Femur (tissue), 1 donor: ENCODE results near the gene LCNL1.
"Not testable (repeated sequence)": the region's sequence is repeated elsewhere in the genome, so short reads cannot be mapped to it uniquely, and the experiment has no call there.

Experiments used
- DNase-seq: peaks from one replicate; pipeline ENCODE4 v3.0.0-alpha.2; 2017

The LCNL1 gene

DNA sequence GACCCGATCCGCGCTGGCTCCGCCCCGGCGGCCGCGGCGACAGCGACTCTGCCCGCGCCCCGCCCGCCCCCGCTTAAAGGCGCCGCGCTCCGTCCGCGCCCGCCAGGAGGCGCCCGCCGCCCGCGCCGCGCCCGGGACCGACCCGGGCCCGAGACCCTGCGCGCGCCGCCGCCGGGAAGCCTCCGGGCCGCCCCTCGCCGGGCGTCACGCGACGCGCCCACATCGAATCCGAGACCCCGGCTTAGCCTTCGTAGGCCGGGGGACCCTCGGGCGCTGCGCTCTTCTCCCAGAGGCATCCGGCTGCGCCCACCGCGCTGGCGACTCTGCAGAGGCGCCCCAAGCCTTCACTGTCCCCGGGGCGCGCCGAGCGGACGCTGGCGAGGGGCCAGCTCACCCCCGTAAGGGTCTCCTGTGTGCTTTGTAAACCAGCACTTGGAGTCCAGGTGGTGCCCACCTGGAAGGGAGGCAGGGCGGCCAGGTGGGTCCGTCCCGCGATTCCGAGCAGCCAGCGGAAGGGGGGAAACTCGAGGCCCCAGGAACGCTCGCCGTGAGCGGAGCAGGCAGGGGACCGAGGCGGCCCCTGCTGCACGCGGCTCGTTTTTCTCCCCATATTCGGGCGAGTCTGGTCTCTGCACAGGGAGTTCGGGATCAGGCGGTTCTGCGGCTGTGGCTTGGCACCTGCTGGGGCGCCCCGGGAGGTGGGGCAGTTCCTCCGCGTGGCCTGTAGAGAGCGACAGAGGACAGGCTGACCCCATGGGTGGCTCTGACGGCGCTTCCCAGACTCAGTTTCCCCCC is 45.7 kb downstream of the LCNL1 start:
- DNase-seq, result peak; percentile 67

DNA sequence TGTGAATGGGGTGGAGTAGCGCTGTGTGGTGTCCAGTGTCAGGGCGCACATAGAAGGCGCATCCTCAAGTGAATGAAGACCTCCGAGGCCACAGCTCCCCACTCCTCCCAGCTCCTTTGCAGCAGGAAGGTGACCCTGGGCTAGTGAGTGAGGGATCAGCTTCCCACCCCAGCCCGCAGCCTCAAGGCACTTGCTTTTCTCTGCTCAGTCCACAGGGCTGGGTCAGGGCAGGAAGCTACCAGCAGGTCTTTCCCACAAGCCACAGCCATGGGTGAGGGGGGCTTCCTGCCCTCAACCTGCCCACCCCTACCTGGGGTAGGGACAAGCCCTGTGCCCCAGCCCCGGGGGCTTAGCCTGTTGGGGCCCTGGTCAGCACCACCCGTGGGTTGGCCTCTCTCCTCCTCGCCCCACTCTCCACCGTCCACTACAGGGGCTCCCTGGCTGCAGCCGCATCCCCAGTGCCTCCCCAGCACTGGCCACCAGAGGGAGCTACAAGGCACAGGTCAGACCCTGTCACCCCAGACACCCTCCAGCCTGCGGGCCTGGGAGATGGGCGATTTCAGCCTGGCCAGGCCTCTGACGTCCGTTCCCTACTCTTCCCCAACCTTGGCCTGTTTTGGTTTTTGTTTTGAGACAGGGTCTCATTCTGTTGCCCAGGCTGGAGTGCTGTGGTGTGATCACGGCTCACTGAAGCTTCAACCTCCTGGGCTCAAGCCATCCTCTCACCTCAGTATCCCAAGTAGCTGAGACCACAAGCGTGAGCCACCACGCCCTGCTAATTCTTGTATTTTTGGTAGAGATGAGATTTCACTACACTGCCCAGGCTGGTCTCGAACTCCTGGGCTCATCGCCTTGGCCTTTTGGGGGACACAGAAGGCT is 46.5 kb downstream of the LCNL1 start:
- DNase-seq, result peak; percentile 75

DNA sequence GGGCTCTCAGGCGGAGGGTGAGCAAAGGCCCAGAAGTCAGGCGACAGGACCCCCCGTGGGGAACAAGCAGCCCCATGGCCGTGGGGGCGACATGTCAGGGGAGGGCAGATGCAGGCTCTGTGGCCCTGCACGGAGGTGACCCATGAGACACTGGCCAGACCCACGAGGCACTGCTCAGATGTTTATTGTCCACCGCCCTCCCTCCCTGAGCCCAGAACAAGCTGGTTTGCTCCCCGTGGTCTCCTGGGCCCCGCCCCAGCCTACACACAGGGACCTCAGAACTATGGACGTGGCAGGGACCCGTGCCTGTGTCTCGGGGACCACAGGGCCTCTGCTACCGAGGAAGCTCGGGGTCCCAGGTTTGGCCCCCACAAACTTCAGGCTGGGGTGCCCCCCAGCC is 47.2 kb downstream of the LCNL1 start:
- no peak for DNase-seq

DNA sequence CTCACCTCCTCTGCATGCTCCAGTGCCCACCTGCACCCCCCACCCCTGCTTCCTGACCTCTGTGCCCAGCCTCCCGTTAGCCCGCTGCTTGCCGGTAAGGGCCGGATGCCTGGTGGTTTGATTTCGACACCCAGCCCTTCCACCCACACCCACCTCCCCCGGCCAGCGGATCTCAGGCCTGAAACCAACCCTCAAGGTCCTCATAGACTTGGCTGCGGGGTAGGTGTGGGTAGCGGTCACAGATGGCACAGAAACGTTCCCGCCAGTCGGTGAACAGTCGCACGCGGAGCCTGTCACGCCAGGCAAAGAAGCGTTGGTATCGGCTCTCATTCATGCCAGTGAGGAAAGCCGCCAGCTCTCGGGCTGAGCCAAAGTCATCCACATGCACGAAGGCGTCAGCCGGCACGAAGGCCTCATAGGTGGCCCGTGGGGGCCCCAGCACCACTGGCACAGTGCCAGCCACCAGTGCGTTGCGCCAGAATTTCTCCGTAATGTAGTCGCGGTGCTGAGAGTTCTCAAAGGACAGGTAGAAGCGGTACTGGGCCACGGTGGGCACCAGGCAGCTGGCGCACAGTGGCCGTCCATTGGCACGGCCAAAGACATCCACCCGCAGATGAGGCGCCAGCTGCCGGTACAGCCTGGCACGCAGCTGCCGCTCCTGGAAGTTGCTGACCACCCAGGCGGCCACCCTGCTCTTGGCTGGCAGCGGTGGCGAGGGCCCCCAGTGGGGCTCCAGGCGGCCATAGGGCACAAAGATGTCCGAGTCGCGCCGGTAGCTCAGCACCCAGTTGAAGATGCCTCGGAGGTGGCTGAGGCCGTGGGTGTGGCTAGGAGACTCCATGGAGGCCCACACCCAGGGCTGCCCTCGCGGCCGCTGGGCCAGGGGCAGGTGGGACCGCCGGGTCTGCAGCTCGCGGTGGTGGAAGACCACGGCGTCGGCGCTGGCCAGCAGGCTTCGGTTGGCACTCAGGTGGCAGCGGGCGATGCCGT is 48.0 kb downstream of the LCNL1 start:
- no peak for DNase-seq

DNA sequence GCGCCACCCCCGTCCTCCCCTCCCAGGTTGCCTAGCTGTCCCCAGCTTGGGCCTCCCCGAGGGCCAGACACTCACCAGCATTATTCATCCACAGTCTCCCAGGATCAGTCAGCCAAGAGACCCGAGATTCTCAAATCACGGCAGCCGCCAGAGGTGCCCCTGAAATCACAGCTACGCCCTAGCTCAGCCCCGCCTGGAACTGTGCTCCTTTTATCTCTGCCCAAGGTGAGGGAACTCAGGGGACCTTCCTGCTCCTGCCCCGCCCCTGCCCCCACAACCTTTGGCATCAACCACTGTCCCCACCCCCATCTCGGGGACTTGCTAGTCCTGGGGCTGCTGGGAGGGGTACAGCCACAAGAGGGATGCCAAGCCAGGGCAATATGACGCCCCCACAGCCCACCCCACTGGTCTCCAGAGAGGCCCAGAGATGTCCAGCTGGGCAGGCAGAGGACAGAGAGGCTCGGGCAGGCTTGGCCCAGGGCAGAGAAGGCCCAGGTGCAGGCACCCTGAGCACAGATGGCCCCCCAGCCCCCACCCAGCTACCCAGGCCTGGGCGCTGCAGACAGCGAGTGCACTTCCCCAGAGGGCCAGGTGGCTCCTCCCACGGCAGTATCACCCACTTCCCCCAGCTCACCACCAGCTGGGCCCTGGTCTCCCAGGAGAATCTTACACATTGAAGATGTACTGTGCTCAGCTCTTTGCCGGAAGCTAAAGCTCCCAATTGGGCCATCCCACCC is 49.3 kb downstream of the LCNL1 start, which contains the start of gene FUT7:
Gene FUT7, minus strand, starts transcription at position 185 of the 737 bp plus-strand sequence. Its CDS starts 97 bp downstream, at position 88.
- DNase-seq, result no peak

DNA sequence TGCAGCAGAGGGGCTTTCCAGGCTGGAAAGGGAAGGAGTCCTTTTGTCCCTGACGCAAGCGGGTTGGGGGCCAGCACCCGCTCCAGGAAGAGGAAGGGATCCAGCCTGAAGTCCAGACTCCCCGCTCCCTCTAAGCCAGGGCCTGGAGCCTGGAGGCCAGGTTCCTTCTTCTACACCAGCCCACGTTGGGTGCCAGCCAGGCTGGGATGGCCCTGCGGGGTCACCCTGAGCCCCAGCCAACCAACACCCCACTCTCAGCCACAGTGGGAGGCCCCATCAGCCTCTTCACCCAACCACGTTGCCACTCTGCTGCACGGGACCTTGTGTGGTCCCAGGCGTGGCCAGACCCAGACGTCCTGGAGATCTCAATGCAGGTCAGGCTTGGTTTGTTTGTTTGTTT is 50.1 kb downstream of the LCNL1 start:
- no peak for DNase-seq

DNA sequence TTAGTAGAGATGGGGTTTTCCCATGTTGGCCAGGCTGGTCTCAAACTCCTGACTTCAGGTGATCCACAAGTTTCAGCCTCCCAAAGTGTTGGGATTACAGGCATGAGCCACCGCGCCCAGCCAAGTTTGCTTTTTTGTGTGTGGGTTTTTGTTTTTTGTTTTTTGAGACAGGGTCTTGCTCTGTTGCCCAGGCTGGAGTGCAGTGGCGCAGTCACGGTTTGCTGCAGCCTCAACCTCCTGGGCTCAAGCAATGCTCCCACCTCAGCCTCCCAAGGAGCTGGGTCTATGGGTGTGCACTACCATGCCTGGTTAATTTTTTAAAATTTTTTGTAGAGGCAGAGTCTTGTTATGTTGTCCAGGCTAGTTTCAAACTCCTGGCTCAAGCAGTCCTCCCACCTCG is 50.7 kb downstream of the LCNL1 start:
- DNase-seq, result not testable (repeated sequence)

DNA sequence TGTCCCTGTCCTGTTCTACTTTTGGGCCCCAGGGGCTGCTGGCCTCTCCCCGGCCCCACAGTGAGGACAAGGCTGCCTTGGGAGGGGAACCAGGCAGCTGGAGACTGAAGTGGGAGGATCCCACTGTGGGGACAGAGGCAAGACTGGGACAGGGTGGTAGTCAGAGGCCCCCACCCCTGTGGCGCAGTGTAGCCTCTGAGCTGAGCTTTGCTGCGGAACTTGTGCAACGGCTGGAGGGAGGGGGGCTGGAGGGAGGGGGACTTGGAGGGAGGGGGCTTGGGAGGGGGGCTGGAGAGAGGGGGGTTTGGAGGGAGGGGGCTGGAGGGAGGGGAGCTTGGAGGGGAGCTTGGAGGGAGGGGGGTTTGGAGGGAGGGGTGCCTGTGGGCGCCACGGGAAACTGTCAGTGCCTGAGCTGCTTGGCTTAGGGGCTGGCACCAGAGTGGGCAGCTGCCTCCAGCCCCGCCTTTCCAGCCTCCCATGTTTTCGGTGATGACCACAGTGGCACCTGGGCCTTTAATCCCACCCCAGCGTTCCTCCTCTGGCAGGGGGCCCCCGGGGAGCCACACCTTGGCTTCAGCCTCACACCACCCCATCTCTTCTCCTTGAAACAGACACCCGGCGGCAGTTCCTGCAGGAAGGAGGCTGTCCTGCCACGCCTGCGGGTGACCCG is 51.4 kb downstream of the LCNL1 start:
- no peak for DNase-seq

DNA sequence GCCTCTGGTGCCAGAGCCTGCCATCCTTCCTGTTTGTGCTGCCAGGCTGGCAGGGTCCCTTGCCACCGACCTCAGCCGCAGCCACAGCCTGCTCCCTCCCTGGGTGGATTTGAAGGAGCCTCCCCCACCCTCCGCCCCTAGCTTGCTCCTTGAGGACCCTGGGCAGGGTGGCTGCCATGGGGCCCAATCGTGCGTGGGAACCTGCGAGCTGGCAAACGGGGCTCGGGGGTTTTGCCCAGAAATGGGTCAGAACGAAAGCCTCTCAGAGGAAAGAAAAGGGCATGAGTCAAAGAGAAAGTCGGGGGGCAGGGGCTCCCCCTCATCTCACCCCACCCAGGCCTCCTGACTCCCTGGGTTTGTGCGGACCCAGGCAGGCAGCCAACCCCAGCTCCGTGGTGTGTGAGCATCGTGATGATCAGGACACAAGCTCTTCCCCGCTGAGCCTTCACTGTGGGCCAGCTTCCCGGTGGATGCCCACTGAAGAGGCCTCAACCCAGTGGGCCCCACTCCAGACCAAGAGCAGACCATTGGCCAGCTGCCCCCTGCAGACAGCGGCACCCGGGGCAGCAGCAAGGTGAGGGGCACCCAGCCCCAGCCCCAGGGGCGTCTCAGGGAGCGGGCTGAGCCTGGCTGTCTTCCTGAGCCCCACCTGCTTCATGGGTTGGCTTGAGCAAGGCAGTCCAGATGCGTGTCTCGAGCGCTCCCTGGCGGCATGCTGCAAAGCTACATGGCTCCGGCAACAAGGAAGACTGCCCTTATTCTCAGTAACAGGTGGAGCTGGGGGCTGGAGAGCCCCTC is 52.1 kb downstream of the LCNL1 start:
- DNase-seq, result peak; percentile 91
